HCT116 (cell line): Measurements from ENCODE around the gene SDK2. TPM values are rescaled to one million over a fixed set of nuclear protein-coding genes. Genes with fewer than 3 reads are reported as not detected.

Experiments
- ATAC-seq: fragments of 200-7000 bp; cut with Tn5 transposase; 2 replicates; pipeline ENCODE4 v1.9.1; 2020; ENCODE audit warnings: mild to moderate bottlenecking, moderate library complexity
- BruUV-seq: library from RNA; stranded (reverse); fragments of 400-500 nt; replicated peaks from 2 replicates; lab custom pipeline; 2021; lab: Mats Ljungman, UMichigan
- CTCF ChIA-PET: fragments of 300-600 bp; sonication (Branson Sonifier 250); formaldehyde crosslinking; loops from one replicate; lab custom pipeline; 2021; ENCODE audit warnings: antibody characterized with exemption; lab: Charles Lee
- POLR2A ChIA-PET: fragments of 300-600, 350-600 bp; sonication (Branson Sonifier 250); formaldehyde crosslinking; loops from one replicate; lab custom pipeline; 2021; ENCODE audit warnings: antibody characterized with exemption; lab: Charles Lee
- RAD21 ChIA-PET, 2 experiments: fragments of 300-600 bp; sonication (Branson Sonifier 250); formaldehyde crosslinking; loops; one replicate each; lab custom pipeline; 2023; ENCODE audit warnings: low total read pairs in 2 of 2; ENCODE audit not compliant: uncharacterized antibody in 2 of 2, unreplicated experiment in 2 of 2, low non-redundant PET in 1 of 2; lab: Charles Lee
- DNase-seq: peaks from one replicate; pipeline ENCODE4 v3.0.0-alpha.2; 2010; ENCODE audit warnings: low read depth, low spot score
- H2AFZ ChIP-seq: fragments of 200-600 bp; shearing (Covaris generic), sonication (generic); 2 replicates; pipeline ENCODE4 v1.6.1; 2017; ENCODE audit warnings: low read depth, mixed run types, mixed read lengths, antibody characterized with exemption, low read length; ENCODE audit not compliant: poor library complexity, severe bottlenecking
- H3K27ac ChIP-seq: 2 replicates; pipeline ENCODE4 v1.5.1; 2012; ENCODE audit warnings: low read depth, low read length
- H3K27me3 ChIP-seq: fragments of 200-600 bp; sonication (generic); 2 replicates; pipeline ENCODE4 v1.6.1; 2016; ENCODE audit warnings: mixed run types, low read length, mixed read lengths; ENCODE audit not compliant: insufficient read depth
- H3K36me3 ChIP-seq, 2 experiments: fragments of 200-500 bp in 1 of 2; fragments of 200-600 bp in 1 of 2; sonication (Bioruptor generic) in 1 of 2; sonication (generic) in 1 of 2; 2 replicates each; pipeline versions ENCODE4 v1.5.1 to v1.6.1; 2014 to 2016; ENCODE audit warnings: low read length in 2 of 2, inconsistent platforms in 1 of 2, mixed read lengths in 1 of 2, mixed run types in 1 of 2; ENCODE audit not compliant: insufficient read depth in 2 of 2, control insufficient read depth in 1 of 2
- H3K4me1 ChIP-seq, 2 experiments: fragments of 200-600 bp in 1 of 2; sonication (generic) in 1 of 2; 2 replicates each; pipeline versions ENCODE4 v1.5.1 to v1.6.1; 2012 to 2017; ENCODE audit warnings: low read length in 2 of 2, inconsistent platforms in 1 of 2, mild to moderate bottlenecking in 1 of 2, mixed read lengths in 1 of 2, mixed run types in 1 of 2, moderate library complexity in 1 of 2; ENCODE audit not compliant: insufficient read depth in 2 of 2, control insufficient read depth in 1 of 2
- H3K4me2 ChIP-seq: fragments of 200-600 bp; sonication (generic); 2 replicates; pipeline ENCODE4 v1.6.1; 2017; ENCODE audit warnings: mixed run types, low read length, mixed read lengths
- H3K4me3 ChIP-seq, 2 experiments: fragments of 200-600 bp in 1 of 2; sonication (generic) in 1 of 2; replicated peaks in 1 of 2; 2 replicates each; pipeline ENCODE4 v1.5.1; 2011 to 2016; ENCODE audit warnings: low read length in 2 of 2, control low read depth in 1 of 2, low read depth in 1 of 2, mild to moderate bottlenecking in 1 of 2, mixed read lengths in 1 of 2, mixed run types in 1 of 2
- H3K79me2 ChIP-seq: fragments of 200-600 bp; sonication (generic); 2 replicates; pipeline ENCODE4 v1.6.1; 2017; ENCODE audit warnings: mild to moderate bottlenecking, mixed run types, low read length, moderate library complexity, mixed read lengths; ENCODE audit not compliant: insufficient read depth
- H3K9ac ChIP-seq: fragments of 200-600 bp; sonication (generic); 2 replicates; pipeline ENCODE4 v1.6.1; 2016; ENCODE audit warnings: low read length, mixed read lengths
- H3K9me2 ChIP-seq: fragments of 200-600 bp; sonication (generic), shearing (Covaris generic); 2 replicates; pipeline ENCODE4 v1.6.1; 2017; ENCODE audit warnings: mixed run types, mild to moderate bottlenecking, moderate library complexity; ENCODE audit not compliant: insufficient read depth
- H3K9me3 ChIP-seq, 2 experiments: fragments of 200-500 bp in 1 of 2; fragments of 200-600 bp in 1 of 2; sonication (Bioruptor generic) in 1 of 2; sonication (generic) in 1 of 2; 2 replicates each; pipeline ENCODE4 v1.6.1; 2014 to 2017; ENCODE audit warnings: low read length in 2 of 2, mixed read lengths in 2 of 2, inconsistent platforms in 1 of 2, low read depth in 1 of 2, mild to moderate bottlenecking in 1 of 2, mixed run types in 1 of 2, moderate library complexity in 1 of 2; ENCODE audit not compliant: control insufficient read depth in 1 of 2, insufficient read depth in 1 of 2
- H4K20me1 ChIP-seq: fragments of 200-600 bp; sonication (generic), shearing (Covaris generic); 2 replicates; pipeline ENCODE4 v1.6.1; 2017; ENCODE audit warnings: mixed run types, mild to moderate bottlenecking, moderate library complexity; ENCODE audit not compliant: insufficient read depth
- CBX3 ChIP-seq: IDR thresholded peaks from 2 replicates; pipeline ENCODE4 v1.6.1; 2012; ENCODE audit warnings: low read depth
- CEBPB ChIP-seq: IDR thresholded peaks from 2 replicates; pipeline ENCODE4 v1.6.1; 2012; ENCODE audit warnings: low read depth
- CTCF ChIP-seq, 3 experiments: fragments of 200-600 bp in 1 of 3; sonication (generic) in 1 of 3; IDR thresholded peaks in 2 of 3; conservative IDR thresholded peaks in 1 of 3; 2 replicates each; pipeline ENCODE4 v1.5.1; 2012 to 2017; ENCODE audit warnings: low read depth in 2 of 3, low read length in 2 of 3, antibody characterized with exemption in 1 of 3, borderline replicate concordance in 1 of 3, control low read depth in 1 of 3, mild to moderate bottlenecking in 1 of 3, mixed read lengths in 1 of 3, mixed run types in 1 of 3, moderate library complexity in 1 of 3; ENCODE audit not compliant: insufficient read depth in 1 of 3
- ELF1 ChIP-seq: IDR thresholded peaks from 2 replicates; pipeline ENCODE4 v1.6.1; 2012; ENCODE audit warnings: low read depth, borderline replicate concordance
- EZH2 ChIP-seq: fragments of 200-600 bp; sonication (generic); IDR thresholded peaks from 2 replicates; pipeline ENCODE4 v1.6.1; 2017; ENCODE audit warnings: antibody characterized with exemption, mixed run types
- EZH2phosphoT487 ChIP-seq: fragments of 200-600 bp; IDR thresholded peaks from 2 replicates; pipeline ENCODE4 v1.6.1; 2018; ENCODE audit warnings: antibody characterized with exemption, borderline replicate concordance
- FOSL1 ChIP-seq: IDR thresholded peaks from 2 replicates; pipeline ENCODE4 v1.6.1; 2012; ENCODE audit warnings: low read depth
- POLR2A ChIP-seq: IDR thresholded peaks from 2 replicates; pipeline ENCODE4 v1.7.0; 2011; ENCODE audit warnings: borderline replicate concordance; ENCODE audit not compliant: insufficient read depth, insufficient read length; ENCODE audit errors: extremely low read depth
- POLR2AphosphoS5 ChIP-seq: IDR thresholded peaks from 2 replicates; pipeline ENCODE4 v1.6.1; 2011; ENCODE audit warnings: mild to moderate bottlenecking, low read depth, low read length, moderate library complexity
- RAD21 ChIP-seq: IDR thresholded peaks from 2 replicates; pipeline ENCODE4 v1.6.1; 2012; ENCODE audit warnings: low read depth, mild to moderate bottlenecking
- SIN3A ChIP-seq: IDR thresholded peaks from 2 replicates; pipeline ENCODE4 v1.6.1; 2012; ENCODE audit warnings: low read depth
- SP1 ChIP-seq: IDR thresholded peaks from 2 replicates; pipeline ENCODE4 v1.6.1; 2012; ENCODE audit warnings: low read depth
- TCF7L2 ChIP-seq: IDR thresholded peaks from 2 replicates; pipeline ENCODE4 v1.7.0; 2011; ENCODE audit warnings: borderline replicate concordance, inconsistent platforms; ENCODE audit not compliant: insufficient read depth, insufficient read length; ENCODE audit errors: extremely low read depth
- YY1 ChIP-seq: IDR thresholded peaks from 2 replicates; pipeline ENCODE4 v1.6.1; 2011; ENCODE audit warnings: low read length, low read depth, moderate library complexity, mild to moderate bottlenecking; ENCODE audit not compliant: insufficient replicate concordance; ENCODE audit errors: extremely low read depth
- ZFX ChIP-seq: fragments of 450-650 bp; IDR thresholded peaks from 2 replicates; pipeline ENCODE4 v1.6.1; 2017
- ZNF274 ChIP-seq: fragments of 200-500 bp; sonication (Bioruptor generic); IDR thresholded peaks from 2 replicates; pipeline ENCODE4 v1.6.1; 2014; ENCODE audit warnings: mild to moderate bottlenecking, low read depth, low read length, inconsistent platforms
- intact Hi-C: fragments of 100-400 bp; cut with micrococcal nuclease; formaldehyde crosslinking; loops from 2 replicates; pipeline ENCODE4 v1.10.0; 2022
- total RNA-seq: library from RNA; stranded (reverse); gene quantifications from one replicate; pipeline ENCODE4 v1.2.1, GENCODE V29; 2021; ENCODE audit not compliant: unreplicated experiment
- TF ChIP-seq, protein P1 (sequence below): IDR thresholded peaks from 2 replicates; pipeline ENCODE4 v1.6.1; 2012; ENCODE audit warnings: low read depth

Gene SDK2
- total RNA-seq, 1 experiment from 2014 or later: 0.10 TPM

DNA sequence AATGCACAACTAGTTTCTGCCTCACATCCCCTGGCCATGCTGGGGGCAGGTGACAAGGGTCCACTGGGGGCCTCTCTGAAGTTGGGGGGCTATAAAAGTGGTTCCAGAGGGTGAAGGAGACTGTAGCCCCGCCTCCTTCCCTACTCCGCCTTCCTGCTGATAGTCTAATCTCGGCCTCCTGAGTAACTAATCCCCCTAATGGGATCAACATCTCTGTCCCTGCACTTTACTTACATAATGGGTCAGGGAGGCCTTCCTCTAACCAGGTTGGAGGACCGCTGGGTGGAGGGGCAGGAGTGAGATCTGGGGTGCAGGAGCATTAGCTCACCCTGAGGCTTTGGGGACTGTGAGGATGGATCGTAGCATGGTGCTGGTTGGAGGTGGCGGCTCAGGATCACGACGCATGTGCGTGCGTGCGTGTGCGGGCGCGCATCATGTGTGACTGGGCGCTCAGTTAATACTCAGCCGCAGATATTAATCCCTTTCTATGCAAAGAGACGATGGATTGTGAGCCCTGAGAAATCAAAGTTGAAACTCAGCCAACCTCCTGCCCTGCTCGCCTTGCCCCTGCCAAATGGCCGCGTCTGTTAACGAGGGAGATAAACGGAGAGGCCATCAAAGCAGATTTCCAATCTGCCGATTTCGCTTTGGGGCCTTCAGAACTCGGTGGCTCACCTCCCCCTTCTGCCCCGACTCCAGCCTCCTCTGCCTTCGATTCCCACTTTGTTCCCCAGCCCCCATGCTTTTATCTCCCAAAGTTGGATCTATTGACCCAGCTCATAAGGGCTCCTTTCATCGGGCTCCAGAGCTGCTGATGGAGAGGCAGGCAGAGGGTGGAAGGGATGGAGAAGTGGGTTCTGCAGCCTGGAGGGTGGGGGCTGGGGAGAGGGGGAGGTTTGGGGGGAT, 107.3 kb downstream of the SDK2 start:
- H3K9me3 ChIP-seq: no peaks in the 10 kb centered on the region
- ATAC-seq (no peak), DNase-seq (no peak)
- no peak overlapping the region for H3K27ac ChIP-seq
- H4K20me1 ChIP-seq: no peaks in the 10 kb centered on the region
- no peaks in the 10 kb centered on the region for H3K4me1 ChIP-seq
- BruUV-seq: no TSS peak
- no peak overlapping the region for H3K4me3 ChIP-seq
- CTCF ChIA-PET: no interaction called here
- H3K4me2 ChIP-seq: no peak overlapping the region
- no peak overlapping the region for H3K9ac ChIP-seq
- H3K79me2 ChIP-seq: no peaks in the 10 kb centered on the region
- POLR2A ChIA-PET: no interaction called here
- H2AFZ ChIP-seq: no peak overlapping the region
- H3K36me3 ChIP-seq: no peaks in the 10 kb centered on the region
- peaks cover 4% of the 10 kb centered on the region; the same call in 1 of the 2 replicates for H3K27me3 ChIP-seq
- RAD21 ChIA-PET: no interaction called here
- no peaks in the 10 kb centered on the region for H3K9me2 ChIP-seq
- intact Hi-C loops: no loop called here
- TF ChIP-seq CTCF (IDR thresholded peaks at IDR 0.05 in 2 of 3, conservative IDR thresholded peaks at IDR 0.05 in 1 of 3; ENCODE audit: borderline replicate concordance in 1 of 3, insufficient read depth in 1 of 3, low read depth in 2 of 3, low read length in 2 of 3) (no peak), POLR2A (no peak), CBX3 (no peak), SIN3A (no peak), EZH2 (no peak), SP1 (no peak), FOSL1 (no peak), RAD21 (no peak), YY1 (no peak), ZFX (no peak), ELF1 (no peak), ZNF274 (no peak), POLR2AphosphoS5 (no peak), CEBPB (no peak), TCF7L2 (no peak), EZH2phosphoT487 (no peak)
- TF ChIP-seq, protein P1, sequence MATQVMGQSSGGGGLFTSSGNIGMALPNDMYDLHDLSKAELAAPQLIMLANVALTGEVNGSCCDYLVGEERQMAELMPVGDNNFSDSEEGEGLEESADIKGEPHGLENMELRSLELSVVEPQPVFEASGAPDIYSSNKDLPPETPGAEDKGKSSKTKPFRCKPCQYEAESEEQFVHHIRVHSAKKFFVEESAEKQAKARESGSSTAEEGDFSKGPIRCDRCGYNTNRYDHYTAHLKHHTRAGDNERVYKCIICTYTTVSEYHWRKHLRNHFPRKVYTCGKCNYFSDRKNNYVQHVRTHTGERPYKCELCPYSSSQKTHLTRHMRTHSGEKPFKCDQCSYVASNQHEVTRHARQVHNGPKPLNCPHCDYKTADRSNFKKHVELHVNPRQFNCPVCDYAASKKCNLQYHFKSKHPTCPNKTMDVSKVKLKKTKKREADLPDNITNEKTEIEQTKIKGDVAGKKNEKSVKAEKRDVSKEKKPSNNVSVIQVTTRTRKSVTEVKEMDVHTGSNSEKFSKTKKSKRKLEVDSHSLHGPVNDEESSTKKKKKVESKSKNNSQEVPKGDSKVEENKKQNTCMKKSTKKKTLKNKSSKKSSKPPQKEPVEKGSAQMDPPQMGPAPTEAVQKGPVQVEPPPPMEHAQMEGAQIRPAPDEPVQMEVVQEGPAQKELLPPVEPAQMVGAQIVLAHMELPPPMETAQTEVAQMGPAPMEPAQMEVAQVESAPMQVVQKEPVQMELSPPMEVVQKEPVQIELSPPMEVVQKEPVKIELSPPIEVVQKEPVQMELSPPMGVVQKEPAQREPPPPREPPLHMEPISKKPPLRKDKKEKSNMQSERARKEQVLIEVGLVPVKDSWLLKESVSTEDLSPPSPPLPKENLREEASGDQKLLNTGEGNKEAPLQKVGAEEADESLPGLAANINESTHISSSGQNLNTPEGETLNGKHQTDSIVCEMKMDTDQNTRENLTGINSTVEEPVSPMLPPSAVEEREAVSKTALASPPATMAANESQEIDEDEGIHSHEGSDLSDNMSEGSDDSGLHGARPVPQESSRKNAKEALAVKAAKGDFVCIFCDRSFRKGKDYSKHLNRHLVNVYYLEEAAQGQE: no peak
